SH-SY5Y (cell line): ENCODE measurements around the gene LLGL2.

Experiments
- GATA2 ChIP-seq: IDR thresholded peaks from 2 replicates; pipeline ENCODE4 v1.6.1; 2011; ENCODE audit warnings: mild to moderate bottlenecking, low read depth, low read length
- GATA3 ChIP-seq: IDR thresholded peaks from 2 replicates; pipeline ENCODE4 v1.6.1; 2011; ENCODE audit warnings: low read depth, mild to moderate bottlenecking, low read length, moderate library complexity

Gene LLGL2

DNA sequence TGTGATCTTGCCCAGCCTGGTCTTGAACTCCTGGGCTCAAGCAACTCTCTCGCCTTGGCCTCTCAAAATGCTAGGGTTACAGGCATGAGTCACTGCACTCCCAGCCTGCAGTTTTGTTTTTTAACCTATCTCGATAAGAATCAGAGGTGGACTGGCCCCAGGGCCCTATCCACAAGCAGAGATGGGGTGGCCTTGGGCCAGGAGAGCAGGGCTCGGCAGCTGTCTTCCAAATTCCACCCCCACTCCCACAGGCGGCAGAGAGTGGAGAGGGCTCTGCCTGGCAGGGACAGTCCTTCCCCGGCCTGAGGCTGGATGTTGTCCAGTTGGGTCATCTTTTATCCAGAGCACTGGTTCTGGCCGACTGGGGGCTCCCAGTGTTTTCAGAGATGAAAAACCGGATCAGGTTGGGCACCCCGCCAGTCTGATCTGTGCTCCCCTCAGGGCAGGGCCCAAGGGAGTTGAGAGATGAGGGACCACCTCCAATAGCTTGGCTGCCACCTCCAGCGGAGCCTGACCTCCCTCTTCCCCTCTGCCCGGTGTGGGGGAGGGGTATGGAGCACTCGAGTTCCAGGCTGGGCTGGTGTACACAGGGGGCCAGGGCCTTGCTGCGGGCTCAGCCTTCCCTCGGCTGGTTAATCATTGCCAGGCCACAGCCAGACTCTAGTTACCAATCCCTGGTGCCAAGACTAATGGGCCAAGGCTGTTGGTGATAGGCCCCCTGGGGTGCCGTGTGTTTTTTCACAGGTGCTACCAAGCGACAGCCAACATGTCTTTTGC is 31.8 kb downstream of the LLGL2 start:
- TF ChIP-seq GATA3 (no peak), GATA2 (peak; percentile 88)

- no peak for TF ChIP-seq GATA3
- no peak for TF ChIP-seq GATA2
Observed at GRCh38 chr17:75557852-75558665, 32.6 kb downstream of the LLGL2 start.

DNA sequence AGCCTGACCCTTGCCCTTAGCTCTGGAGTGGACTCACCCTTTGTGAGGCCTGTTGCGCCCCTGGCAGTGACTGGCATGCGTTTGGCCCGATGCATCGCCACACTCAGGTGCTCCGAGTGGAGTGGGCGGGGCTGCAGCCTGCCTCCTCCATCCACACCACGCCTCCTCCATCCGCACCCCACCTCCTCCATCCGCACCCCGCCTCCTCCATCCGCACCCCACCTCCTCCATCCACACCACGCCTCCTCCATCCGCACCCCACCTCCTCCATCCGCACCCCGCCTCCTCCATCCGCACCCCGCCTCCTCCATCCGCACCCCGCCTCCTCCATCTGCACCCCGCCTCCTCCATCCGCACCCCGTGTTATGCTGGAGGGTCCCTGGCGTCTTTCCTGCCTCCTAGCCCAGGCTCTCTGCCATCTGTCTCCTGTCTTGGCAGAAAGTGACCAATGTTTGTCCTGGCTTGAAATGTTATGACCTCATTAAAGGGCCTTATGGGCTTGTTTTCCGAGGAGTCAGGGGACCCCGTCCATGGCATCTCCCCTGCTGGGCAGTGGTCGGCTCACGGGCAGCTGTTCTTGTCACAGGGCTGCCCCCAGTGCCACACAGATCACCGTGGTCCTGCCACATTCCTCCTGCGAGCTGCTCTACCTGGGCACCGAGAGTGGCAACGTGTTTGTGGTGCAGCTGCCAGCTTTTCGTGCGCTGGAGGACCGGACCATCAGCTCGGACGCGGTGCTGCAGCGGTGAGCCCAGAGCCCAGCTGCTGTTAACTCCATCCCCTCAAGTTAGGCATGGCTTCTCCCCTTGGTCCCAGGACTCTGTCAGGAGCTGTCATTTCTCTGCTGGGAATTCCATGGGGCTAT is 33.4 kb downstream of the LLGL2 start:
- TF ChIP-seq GATA3 = no peak
- TF ChIP-seq GATA2 = no peak

DNA sequence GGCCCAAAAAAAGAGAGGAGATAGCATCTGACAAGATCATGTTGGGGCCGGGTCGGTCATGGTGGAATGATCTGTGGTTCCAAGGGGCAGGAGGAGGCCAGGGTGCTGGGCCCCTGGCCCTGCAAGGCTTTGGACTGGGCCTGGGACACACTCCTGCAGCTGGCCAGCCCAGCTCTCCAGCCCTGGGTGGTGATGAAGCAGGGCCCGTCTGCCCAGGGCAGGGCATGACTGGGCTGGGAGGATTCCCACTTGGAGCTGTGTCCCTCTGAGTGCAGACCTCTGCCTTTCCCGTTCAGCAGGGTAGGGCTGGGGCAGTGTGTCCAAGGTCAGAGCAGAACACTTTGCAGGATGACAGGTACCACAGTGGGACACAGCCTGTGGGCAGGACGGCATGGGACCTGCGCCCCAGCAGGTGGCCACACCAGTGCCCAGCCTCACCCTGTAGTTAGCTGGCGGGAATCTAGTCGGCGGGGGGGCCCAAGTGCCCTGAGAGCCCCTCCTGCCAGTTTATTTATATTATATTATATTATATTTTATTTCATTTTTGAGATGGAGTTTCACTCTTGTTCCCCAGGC is 34.5 kb downstream of the LLGL2 start:
- TF ChIP-seq GATA2 (no peak), GATA3 (no peak)

GRCh38 chr17:75561927-75562603 is 36.6 kb downstream of the LLGL2 start:
- no peak for TF ChIP-seq GATA3
- no peak for TF ChIP-seq GATA2

GRCh38 chr17:75563063-75563758 is 37.7 kb downstream of the LLGL2 start:
- no peak for TF ChIP-seq GATA3
- TF ChIP-seq GATA2 = no peak

- no peak for TF ChIP-seq GATA2
- TF ChIP-seq GATA3 = no peak
Observed at GRCh38 chr17:75564195-75564594, 38.7 kb downstream of the LLGL2 start.

DNA sequence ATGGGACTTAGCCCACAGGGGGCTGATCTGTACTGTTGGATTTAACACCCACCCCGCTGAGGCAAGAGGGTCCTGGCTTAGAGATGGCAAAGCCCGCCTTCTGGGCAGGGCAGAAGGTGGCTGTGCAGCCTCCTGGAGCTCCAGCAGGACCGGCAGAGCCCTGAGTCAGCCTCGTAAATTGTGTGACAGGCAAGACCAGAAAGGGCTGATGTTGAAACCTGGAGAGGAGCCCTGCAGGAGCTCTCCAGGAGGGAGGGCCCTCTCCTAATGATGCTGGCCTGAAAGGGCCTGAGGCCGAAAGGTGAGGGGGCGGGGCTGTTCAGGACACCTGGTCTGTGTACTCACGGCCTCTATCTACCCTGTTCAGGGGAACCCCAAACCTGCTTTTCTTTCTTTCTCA is 39.6 kb downstream of the LLGL2 start:
- no peak for TF ChIP-seq GATA3
- no peak for TF ChIP-seq GATA2

DNA sequence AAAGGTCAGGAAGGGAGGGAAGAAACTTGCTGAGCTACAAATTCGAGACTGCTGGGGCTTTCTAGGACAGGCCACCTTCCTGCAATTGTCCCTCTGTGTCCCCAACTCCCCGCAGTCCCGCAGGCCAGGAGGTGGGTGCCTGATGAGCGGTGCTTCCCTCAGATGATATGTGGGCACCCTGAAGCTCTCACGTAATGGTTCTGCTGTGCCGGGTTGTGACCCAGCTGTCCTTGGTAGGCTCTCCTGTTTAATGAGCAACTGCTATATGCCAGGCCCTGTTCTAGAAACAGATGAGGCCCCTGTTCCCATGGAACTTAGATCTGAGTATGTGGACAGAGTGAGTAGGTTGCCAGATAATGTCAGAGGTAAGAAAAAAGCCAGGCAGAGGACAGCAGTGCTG is 40.1 kb downstream of the LLGL2 start:
- TF ChIP-seq GATA3 (no peak), GATA2 (no peak)

- TF ChIP-seq GATA2 (no peak), GATA3 (no peak)
Observed at GRCh38 chr17:75566416-75566815, 40.9 kb downstream of the LLGL2 start.

- TF ChIP-seq GATA3 (no peak), GATA2 (no peak)
Observed at GRCh38 chr17:75566834-75567233, 41.3 kb downstream of the LLGL2 start.

DNA sequence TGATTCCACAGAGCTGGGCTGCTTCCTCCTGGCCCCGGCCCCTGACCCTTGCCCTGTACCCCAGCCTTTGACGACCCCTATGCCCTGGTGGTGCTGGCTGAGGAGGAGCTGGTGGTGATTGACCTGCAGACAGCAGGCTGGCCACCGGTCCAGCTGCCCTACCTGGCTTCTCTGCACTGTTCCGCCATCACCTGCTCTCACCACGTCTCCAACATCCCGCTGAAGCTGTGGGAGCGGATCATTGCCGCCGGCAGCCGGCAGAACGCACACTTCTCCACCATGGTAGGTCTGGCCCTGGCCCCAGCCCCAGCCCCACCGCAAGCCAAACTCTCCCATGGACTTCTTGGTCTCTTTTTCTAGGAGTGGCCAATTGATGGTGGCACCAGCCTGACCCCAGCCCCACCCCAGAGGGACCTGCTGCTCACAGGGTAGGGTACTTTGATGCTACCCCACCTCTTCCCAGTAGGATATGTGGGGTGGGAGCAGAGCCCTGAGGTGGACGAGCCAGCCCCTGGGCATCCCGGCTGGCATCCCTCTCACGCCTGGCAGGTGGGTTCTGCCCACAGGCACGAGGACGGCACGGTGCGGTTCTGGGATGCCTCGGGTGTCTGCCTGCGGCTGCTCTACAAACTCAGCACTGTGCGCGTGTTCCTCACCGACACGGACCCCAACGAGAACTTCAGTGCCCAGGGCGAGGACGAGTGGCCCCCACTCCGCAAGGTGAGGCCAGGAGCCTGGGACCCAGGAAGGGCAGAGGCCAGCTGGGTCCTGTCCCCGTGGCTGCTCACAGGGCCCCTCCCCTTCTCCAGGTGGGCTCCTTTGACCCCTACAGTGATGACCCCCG is 43.1 kb downstream of the LLGL2 start:
- no peak for TF ChIP-seq GATA2
- no peak for TF ChIP-seq GATA3
